Activated CD4-positive, alpha-beta T cell treated with anti-CD3 and anti-CD28 coated beads, Interleukin-2, Interleukin-4, amounts not matched to agents 100 ng/mL and 50 ng/mL, durations not matched to agents 16 hours and 8 hours (primary cell): ENCODE data around the gene BCL11B.
A peak's percentile ranks its signal among the peaks of the same experiment; 100 is the strongest.
"Not testable (repeated sequence)": the region's sequence is repeated elsewhere in the genome, so short reads cannot be mapped to it uniquely, and the experiment has no call there.

Source experiments
- DNase-seq: peaks from one replicate; pipeline ENCODE4 v3.0.0-alpha.2; 2020; ENCODE audit warnings: low spot score

BCL11B gene

GRCh38 chr14:99199846-99200653 is 71.9 kb downstream of the BCL11B start:
- DNase-seq, result no peak

GRCh38 chr14:99198746-99199502 is 73.1 kb downstream of the BCL11B start:
- no peak for DNase-seq

- DNase-seq, result no peak
Observed at GRCh38 chr14:99196310-99196650, 75.7 kb downstream of the BCL11B start.

- DNase-seq, result no peak
Observed at GRCh38 chr14:99195602-99196309, 76.2 kb downstream of the BCL11B start.

DNA sequence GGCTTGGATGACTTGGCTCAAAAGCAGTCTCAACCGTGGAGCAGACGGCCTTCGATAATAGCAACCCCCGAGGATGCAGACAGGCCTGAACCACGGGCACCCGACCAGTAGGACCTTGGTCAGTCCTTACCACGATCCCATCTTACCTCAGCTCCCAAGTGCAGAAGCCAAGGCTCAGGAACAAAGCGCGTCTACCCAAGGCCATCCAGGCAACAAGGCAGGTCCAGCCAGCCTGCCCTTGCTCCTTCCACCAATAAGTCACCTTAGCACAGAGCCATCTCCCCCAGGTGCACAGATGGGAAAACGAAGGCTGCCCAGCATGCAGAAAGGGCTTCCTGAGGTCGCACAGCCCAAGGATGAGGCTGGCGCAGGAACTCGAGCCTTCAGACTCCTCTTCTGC is 77.3 kb downstream of the BCL11B start:
- no peak for DNase-seq

DNA sequence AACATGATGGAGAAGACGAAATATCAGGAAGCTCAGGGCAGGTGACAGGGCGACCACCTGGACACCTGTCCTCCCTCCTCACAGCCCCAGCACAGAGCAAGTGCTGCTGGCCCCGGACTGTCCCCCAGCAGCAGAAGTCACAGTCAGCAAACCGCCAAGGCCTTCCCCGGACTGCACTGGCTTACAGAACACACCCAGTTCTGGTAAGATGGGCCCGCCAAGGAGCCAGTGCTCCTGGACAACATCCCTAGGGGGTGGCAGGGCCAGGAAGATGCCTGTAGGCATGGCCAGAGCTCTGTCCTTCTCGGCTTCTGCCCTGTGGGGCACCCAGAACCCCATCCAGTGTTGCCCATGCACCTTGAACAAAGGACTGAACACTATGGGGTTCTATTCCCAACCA is 77.9 kb downstream of the BCL11B start:
- DNase-seq, result no peak

DNA sequence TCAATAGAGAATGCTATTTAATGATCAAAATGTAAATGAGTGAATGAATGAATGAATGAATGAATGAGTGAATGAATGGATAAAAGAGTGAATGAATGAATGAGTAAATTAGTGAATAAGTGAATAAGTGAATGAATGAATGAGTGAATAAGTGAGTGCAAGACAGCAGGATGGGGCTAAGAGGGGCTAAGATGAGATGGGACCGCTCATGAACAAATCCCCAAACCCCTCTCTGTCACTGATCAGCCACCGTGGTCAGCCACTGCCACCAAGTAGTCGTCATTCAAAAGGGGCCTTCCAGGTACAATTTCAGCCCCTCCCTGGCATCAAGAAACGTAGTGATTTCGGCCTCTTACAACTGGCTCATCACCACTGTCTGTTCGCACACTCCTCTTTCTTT is 79.2 kb downstream of the BCL11B start:
- no peak for DNase-seq

DNA sequence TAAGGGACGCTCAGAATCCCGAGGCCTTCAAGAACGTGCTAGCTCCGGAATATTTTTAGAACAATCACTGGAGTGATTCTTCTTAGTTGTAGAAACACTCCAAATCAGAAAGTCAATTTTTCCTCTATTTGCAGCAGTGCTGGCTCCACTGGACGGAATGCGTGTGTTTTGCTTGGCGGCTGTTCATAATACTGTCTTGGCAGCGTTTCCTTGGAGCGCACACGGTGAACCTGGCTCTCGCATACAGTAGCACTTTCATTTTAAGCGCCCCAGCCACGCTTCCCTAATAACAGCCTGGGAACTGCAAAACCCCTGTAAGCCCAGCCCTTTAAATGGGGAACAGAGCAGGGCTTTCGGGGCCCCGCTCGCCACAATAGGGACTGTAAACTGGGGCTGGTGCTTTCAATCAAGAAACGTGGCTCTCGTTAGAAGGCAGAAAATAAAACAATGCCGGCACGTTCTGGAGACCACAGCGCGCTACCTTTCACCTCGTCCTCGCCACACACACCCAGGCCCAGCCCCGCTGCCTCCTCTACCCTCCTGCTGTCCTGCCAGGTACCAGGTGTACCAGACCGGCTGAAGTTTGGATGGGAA is 79.9 kb downstream of the BCL11B start:
- peak; percentile 37 for DNase-seq

DNA sequence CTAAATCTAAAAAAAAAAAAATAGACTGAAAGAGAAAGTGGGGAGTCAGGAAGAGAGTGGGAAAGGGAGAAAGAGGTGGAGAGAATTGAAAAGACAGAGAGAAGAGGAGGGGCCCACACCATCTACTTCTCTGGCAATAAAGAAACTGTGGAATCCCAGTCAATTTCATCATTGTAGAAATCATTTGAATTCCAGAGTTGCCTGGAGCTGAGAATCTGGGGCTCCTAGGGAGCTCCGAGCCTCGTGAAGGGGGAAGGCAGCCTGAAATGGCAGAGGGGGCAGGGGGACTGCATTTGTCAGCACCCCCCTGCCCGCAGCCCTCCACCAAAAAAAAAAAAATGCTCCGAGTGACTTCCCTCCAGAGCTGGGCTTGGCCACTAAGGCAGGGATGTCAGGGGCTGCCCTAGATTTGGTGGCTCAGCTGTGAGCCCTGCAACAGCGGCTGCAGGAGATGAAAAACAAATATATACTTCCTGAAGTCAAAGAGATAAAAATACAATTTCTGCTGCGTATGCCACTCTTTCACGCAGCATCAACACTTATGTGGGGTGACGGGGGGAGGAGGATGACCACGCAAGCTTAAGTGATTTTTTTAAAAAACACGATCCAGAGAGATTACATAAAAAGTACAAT is 80.5 kb downstream of the BCL11B start:
- DNase-seq, result no peak

DNA sequence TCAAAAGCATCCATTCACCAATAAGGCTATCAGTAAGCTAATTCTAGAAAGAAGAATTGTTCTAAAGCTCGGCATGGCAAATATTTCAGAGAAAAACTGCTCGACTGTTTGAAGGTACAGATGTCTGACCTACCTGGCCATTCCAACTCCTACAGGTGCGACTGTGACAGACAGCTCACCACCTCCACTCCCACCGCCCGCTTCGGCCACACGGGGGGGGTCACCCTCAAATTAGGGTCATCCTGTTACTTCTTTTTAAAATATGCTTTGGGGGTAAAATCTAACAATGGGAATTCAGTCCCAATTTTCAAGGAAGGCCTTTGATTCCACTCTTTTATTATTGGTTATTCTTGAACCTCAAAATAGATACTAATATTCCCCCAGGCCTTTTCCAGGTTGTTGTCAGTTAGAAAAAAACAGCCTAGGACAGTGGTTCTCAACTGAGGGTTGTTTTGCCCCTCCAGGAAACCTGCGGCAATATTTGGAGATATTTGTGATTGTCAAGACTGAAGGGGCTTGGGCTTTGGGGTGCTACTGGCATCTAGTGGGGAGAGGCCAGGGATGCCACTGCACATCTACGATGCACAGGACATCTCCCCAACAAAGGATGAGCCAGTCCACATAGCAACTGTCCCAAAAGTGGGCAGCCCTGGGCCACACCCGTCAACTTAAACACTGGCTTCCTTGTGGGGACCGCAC is 81.2 kb downstream of the BCL11B start:
- no peak for DNase-seq

GRCh38 chr14:99189201-99189801 is 82.7 kb downstream of the BCL11B start:
- peak; percentile 61 for DNase-seq

GRCh38 chr14:99188731-99189191 is 83.2 kb downstream of the BCL11B start:
- DNase-seq, result peak; percentile 62

DNA sequence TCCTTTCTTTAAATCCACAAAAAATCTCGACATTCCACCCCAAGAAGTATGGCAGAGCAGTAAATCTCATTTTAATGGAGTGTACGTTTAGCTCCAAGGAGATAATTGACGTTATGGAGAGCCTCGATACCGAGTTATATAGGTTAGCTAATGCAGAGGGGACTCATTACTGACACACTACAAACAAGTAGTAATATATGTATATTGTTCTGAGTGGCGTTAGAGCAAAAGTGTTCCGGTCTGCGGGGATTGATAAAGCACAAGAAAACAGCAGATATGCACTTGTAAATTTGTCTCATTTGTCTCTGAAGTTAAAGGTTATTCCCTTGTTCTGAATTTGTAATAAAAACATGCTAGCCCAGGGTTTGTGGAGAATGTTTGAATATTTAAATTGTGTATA is 84.1 kb downstream of the BCL11B start:
- DNase-seq, result peak; percentile 52

GRCh38 chr14:99186956-99187690 is 84.9 kb downstream of the BCL11B start:
- DNase-seq, result no peak

DNA sequence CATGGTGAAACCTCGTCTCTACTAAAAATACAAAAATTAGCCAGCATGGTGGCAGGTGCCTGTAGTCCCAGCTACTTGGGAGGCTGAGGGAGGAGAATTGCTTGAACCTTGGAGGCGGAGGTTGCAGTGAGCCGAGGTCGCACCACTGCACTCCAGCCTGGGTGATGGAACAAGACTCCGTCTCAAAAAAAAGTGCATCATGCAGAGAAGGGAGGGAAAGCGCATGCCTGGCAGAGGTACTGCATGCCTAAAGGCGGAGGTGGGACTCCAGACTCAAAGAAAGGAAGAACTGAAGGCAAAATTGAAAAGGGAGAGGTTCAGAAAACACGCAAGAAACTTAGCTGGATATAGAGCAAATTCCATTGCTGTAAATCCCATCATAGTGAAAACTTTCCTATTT is 85.7 kb downstream of the BCL11B start:
- DNase-seq, result not testable (repeated sequence)

- no peak for DNase-seq
Observed at GRCh38 chr14:99185436-99186068, 86.4 kb downstream of the BCL11B start.

DNA sequence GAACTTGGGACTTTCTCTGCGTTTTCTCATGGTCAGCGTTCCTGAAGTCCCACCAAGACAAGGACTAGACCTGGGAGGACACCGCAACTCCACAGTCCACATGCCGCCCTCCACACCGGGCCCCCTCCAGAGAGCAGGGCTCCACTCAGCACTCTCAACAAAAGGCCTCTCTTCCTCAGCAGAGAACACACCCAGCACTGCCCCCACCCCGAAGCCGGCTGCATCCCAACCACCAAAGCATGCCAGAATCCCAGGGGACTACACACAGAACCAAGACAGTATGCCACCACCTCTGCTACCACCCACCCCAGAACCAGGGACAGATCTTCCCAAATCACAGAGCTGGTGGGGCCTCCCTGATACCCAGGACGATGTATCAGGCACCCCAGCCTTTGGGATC is 88.3 kb downstream of the BCL11B start:
- DNase-seq, result no peak

- DNase-seq, result no peak
Observed at GRCh38 chr14:99183311-99183710, 88.7 kb downstream of the BCL11B start.

DNA sequence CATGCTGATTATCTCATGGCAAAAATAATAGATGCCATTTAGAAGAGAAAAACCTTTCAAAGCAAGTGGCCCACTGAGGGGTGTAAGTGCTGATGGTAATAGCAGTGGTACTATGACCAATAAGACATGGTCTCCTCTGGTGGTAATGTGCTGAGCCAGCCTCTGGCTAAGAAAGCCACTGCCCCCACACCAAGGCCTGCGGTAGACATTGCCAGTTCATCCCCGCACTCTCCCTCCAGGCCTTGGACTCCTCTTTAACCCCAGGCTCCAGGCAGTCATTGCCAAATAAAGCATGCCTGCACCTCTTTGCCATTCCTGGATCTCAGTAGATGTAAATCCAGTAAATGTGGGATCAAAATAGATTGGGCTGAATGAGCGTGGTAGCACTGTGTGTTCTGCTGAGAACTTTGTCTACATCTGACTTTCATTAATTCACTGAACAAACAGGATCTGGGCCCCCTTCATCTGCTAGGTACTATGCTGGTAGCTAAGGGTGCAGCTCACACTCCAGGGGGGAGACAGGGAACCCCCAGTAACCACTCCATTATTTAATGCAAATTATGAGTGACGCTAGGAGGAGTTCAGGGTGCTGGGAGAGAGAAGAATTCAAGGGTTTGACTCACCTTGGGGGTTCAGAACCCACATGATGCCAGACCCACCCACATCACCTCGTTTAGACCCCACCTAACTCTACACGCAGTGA is 89.3 kb downstream of the BCL11B start:
- no peak for DNase-seq
